Effector memory CD4-positive, alpha-beta T cell (primary cell): ENCODE measurements around the gene SLC14A1.

Experiments used
- DNase-seq, 3 donors: peaks; one replicate each; pipeline ENCODE4 v3.0.0-alpha.2; 2020
- H3K27ac ChIP-seq: 2 replicates; pipeline ENCODE4 v1.7.0; 2013; ENCODE audit warnings: mild to moderate bottlenecking, low read length, moderate library complexity; ENCODE audit not compliant: insufficient read depth, poor library complexity, severe bottlenecking
- H3K27me3 ChIP-seq: replicated peaks from 2 replicates; pipeline ENCODE4 v1.7.0; 2013; ENCODE audit warnings: mild to moderate bottlenecking, low read length; ENCODE audit not compliant: insufficient read depth, control insufficient read depth, poor library complexity, severe bottlenecking
- H3K36me3 ChIP-seq: 2 replicates; pipeline ENCODE4 v1.7.0; 2013; ENCODE audit warnings: mild to moderate bottlenecking, low read length, moderate library complexity; ENCODE audit not compliant: control insufficient read depth, insufficient read depth
- H3K4me1 ChIP-seq: 2 replicates; pipeline ENCODE4 v1.7.0; 2013; ENCODE audit warnings: low read length, mild to moderate bottlenecking; ENCODE audit not compliant: control insufficient read depth, insufficient read depth, poor library complexity, severe bottlenecking
- H3K4me3 ChIP-seq: 2 replicates; pipeline ENCODE4 v1.7.0; 2013; ENCODE audit warnings: low read length, low read depth, mild to moderate bottlenecking; ENCODE audit not compliant: insufficient read depth, poor library complexity, severe bottlenecking
- H3K9me3 ChIP-seq: 2 replicates; pipeline ENCODE4 v1.7.0; 2013; ENCODE audit warnings: mild to moderate bottlenecking, low read length, moderate library complexity; ENCODE audit not compliant: control insufficient read depth

Gene SLC14A1

DNA sequence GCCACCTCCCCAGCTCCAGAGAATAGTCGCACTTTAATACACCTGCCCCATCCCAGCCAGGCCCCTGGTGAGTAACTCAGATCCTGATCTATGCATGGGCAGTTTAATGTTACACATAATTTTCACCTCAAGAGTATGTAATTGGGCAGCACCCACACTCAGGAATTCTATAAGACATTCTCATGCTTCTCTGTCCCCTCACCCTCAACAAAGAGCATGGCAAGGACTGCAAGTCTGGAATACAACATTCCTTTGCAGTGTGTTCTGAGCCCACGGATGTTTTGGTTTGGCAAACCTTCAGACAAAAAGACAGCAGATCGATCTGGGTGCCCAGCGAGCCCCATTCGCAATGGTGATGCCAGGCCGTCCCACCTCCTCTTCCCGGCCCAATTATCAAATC, 4.9 kb upstream of the SLC14A1 start:
- Histone ChIP-seq H3K27ac (no peak overlapping the region), H3K4me3 (no peak overlapping the region), H3K9me3 (no peaks in the 10 kb centered on the region), H3K4me1 (no peaks in the 10 kb centered on the region), H3K27me3 (no peaks in the 10 kb centered on the region), H3K36me3 (no peaks in the 10 kb centered on the region)
- DNase-seq: no peak

DNA sequence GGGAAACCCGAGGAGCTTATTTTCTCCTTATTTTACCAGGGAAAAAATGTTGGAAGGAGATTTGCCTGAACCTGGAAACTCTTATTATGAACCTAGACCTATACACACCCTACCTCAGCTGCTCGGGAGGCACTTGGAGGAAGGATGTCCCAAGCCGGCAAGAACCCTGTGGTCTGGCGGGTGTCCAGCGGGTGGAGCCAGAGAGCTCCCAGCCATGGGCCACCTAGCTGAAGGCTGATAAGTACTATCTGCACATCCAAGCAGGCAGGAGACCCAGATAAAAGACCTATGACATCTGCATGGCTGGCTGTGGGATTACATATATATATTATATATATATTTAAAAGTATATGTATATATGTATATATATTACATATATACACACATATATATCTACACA, 1.1 kb upstream of the SLC14A1 start:
- H3K4me3 ChIP-seq: no peak overlapping the region
- no peaks in the 10 kb centered on the region for H3K4me1 ChIP-seq
- H3K9me3 ChIP-seq: no peaks in the 10 kb centered on the region
- peak; percentile 16 to 31 (median 29) for DNase-seq
- no peak overlapping the region for H3K27ac ChIP-seq
- no peaks in the 10 kb centered on the region for H3K27me3 ChIP-seq
- H3K36me3 ChIP-seq: no peaks in the 10 kb centered on the region

DNA sequence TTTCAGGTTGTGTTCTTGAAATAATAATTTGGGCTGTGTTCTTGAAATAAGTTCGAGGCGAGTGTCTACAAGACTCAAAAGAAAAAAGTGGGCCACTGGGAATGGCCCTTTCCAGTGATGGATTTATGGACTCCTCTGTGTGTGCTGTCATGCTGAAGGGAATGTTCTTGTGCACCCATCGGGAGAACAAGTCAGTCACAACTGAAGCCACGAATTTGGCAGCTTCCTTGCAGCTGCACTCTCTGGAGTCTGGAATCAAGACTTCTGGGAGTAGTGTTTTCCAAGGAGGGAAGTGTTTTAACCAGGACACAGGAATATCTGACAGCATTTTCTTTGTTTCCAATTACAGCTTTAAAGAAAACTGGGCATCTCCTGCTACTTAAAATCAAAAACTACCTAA, 620 bp downstream of the SLC14A1 start:
- no peak overlapping the region for H3K4me3 ChIP-seq

DNA sequence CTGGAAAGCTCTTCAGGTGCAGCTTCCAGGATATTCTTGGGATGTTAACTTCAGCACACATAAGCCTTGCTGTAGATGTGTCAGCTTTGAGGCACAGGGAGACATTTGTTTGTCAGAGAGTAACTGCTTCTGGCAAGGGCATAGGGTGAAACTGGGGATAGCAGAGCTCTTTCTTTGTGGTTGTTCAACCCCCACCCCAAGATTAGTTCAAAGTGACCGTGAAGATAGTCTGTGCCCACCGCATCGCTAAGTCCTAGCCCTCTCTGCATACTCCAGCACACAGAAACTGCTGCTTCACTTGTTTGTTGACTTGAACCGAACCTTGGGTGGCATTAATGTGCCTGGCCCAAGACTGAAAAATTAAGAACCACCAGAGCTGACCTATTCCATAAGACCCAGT, 1.4 kb downstream of the SLC14A1 start:
- Histone ChIP-seq H3K36me3 (no peaks in the 10 kb centered on the region), H3K27ac (no peak overlapping the region), H3K4me1 (no peaks in the 10 kb centered on the region), H3K4me3 (no peak overlapping the region), H3K27me3 (no peaks in the 10 kb centered on the region), H3K9me3 (no peaks in the 10 kb centered on the region)
- DNase-seq: no peak

More for the DNA sequence above, 620 bp downstream of the SLC14A1 start:
- Histone ChIP-seq H3K4me1 (no peaks in the 10 kb centered on the region), H3K27me3 (no peaks in the 10 kb centered on the region), H3K36me3 (no peaks in the 10 kb centered on the region), H3K27ac (no peak overlapping the region), H3K9me3 (no peaks in the 10 kb centered on the region)
- DNase-seq: no peak

DNA sequence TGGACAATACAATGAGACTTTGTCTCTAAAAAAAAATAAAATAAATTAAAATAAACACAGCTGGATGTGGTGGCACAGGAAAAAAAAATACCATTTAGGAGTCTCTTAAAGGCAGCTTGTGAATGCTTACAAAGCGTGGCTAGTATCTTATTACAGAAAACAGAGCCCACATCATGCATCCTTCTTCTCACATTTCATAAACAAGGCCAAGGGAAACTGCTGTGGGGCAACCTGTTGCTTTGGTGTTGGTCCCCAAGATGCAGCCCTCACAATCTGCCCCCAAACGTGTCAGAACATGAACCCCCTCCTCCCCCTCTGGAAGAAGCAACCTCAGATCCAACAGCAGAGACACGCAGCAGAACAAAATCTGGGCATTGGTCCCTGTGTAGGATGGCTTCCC, 2.6 kb downstream of the SLC14A1 start:
- Histone ChIP-seq H3K36me3 (no peaks in the 10 kb centered on the region), H3K4me3 (no peak overlapping the region), H3K9me3 (no peaks in the 10 kb centered on the region), H3K4me1 (no peaks in the 10 kb centered on the region), H3K27ac (no peak overlapping the region), H3K27me3 (no peaks in the 10 kb centered on the region)
- no peak for DNase-seq

DNA sequence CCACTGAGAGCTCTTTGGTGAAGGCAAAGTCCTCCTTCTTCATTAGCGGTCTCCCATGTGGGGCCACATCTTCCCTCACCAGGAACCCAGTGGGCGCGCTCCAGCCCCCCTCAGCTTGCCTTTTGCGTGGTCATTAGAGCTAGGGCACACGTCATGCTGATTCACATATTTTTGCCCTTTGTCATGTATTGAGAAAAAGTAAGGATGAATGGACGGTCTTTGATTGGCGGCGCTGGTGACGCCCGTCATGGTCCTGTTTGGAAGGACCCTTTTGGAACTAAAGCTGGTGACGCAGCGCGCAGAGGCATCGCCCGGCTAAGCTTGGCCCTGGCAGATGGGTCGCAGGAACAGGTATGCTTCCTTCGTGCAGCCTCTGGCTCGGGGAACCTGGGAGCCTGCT, 3.1 kb downstream of the SLC14A1 start:
- H3K36me3 ChIP-seq: no peaks in the 10 kb centered on the region
- no peaks in the 10 kb centered on the region for H3K27me3 ChIP-seq
- no peak overlapping the region for H3K27ac ChIP-seq
- no peaks in the 10 kb centered on the region for H3K4me1 ChIP-seq
- DNase-seq: no peak
- no peak overlapping the region for H3K4me3 ChIP-seq
- H3K9me3 ChIP-seq: no peaks in the 10 kb centered on the region

DNA sequence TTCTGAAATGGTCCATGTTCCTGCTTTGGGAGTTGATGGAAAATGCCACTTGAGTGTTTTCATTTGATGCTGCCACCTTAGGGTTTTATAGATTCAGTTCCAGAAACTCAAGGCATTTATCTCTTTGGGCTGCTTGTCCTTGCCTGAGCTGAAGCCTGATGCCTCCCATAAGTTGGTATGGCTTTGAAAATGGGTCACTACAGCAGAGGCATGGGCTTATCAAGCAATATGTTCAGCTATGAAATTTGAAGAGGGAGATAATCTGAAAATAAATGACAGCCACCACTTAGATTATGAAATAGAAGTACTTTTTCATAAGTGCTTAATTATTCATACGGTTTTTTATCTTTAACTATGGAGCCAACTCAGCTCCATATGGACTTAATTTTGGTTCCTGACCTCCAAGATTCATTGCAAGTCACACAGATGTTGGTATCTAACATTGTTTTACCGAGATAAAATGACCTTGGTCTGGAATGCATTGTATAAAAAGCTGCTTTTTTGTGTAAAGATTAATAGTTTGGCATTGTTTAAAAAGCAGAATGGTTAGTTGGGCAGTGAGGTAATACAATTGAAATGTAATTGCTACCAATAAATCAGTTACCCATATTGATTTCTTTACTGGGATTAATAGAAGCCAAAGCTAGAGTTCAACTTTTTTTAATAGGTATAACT, 4.5 kb downstream of the SLC14A1 start:
- DNase-seq: no peak
- Histone ChIP-seq H3K4me3 (no peak overlapping the region), H3K4me1 (no peaks in the 10 kb centered on the region), H3K9me3 (no peaks in the 10 kb centered on the region), H3K36me3 (no peaks in the 10 kb centered on the region), H3K27me3 (no peaks in the 10 kb centered on the region), H3K27ac (no peak overlapping the region)

DNA sequence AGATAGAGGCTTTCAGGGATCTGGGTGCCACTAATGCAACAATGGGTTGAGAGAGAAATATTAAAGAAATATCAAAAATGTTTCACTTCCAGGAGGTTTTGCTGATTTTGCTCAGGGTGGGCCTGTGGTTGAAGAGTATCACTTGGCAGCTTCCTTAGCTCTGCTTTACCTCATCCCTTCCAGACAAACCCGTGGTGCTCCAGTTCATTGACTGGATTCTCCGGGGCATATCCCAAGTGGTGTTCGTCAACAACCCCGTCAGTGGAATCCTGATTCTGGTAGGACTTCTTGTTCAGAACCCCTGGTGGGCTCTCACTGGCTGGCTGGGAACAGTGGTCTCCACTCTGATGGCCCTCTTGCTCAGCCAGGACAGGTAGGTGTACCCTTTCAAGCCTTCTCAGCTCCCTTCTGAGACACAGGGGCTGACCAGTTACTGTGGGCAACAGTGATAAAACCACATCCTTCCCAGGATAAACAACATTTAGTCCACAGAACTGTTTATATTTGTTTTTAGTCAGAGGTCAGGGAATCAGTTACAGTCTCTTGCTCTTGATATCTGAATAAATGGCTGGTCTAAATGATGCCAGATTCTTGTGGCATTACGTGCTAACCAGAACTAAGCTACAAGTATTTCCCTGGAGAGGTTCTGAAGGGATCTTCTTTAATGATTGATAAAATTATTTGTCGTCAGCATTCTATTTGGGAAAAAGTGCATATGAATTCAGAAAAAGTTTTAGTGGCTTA, 7.0 kb downstream of the SLC14A1 start:
- Histone ChIP-seq H3K27me3 (no peaks in the 10 kb centered on the region), H3K9me3 (no peaks in the 10 kb centered on the region), H3K27ac (no peak overlapping the region), H3K36me3 (no peaks in the 10 kb centered on the region), H3K4me1 (no peaks in the 10 kb centered on the region), H3K4me3 (no peak overlapping the region)
- no peak for DNase-seq

DNA sequence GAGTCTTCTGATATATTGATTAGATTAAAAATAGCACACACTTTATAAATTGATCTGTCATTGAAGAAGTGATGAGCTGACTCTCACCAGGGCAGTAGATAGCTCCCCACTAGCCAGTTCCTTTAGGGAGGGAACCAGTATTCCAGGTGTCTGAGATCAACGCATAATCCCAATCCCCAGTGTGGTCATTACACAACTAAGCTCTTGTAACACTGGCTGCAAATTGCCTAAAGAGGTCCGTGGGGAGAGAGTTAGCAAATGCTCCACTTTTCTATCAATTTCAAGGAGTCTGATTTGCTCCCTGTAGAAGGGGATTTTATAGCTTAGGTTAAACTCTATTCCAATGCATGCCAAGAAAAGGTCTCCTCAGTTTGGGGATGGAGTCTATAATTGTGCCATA, 7.7 kb downstream of the SLC14A1 start:
- Histone ChIP-seq H3K9me3 (no peaks in the 10 kb centered on the region), H3K27me3 (no peaks in the 10 kb centered on the region), H3K4me3 (no peak overlapping the region), H3K4me1 (no peaks in the 10 kb centered on the region), H3K36me3 (no peaks in the 10 kb centered on the region), H3K27ac (no peak overlapping the region)
- DNase-seq: no peak

DNA sequence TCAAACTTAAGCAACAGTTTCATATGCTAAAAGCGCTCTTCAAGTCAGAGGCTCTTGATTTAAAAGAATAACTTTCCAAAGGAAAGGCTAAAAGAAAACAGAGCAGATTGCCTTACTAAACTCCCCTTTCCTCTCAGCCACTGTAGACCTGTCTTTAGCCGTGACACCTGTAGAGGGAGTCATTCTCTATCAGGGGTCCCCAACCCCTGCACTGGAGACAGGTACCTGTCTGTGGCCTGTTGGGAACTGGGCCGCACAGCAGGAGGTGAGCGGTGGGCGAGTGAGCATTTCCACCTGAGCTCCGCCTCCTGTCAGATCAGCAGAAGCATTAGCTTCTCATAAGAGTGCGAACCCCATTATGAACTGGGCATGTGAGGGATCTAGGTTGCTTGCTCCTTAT, 9.6 kb downstream of the SLC14A1 start:
- no peak for DNase-seq
- H3K27ac ChIP-seq: no peak overlapping the region
- H3K27me3 ChIP-seq: no peaks in the 10 kb centered on the region
- H3K4me3 ChIP-seq: no peak overlapping the region
- no peaks in the 10 kb centered on the region for H3K9me3 ChIP-seq
- no peaks in the 10 kb centered on the region for H3K36me3 ChIP-seq
- no peaks in the 10 kb centered on the region for H3K4me1 ChIP-seq
